HG03135 (cell line): ENCODE results near the gene CCL19.

Experiments used
- ATAC-seq: cut with Tn5 transposase; IDR thresholded peaks from one replicate; pipeline ENCODE4 v1.9.1; 2021; ENCODE audit warnings: mild to moderate bottlenecking, moderate library complexity; ENCODE audit not compliant: unreplicated experiment

The CCL19 gene

DNA sequence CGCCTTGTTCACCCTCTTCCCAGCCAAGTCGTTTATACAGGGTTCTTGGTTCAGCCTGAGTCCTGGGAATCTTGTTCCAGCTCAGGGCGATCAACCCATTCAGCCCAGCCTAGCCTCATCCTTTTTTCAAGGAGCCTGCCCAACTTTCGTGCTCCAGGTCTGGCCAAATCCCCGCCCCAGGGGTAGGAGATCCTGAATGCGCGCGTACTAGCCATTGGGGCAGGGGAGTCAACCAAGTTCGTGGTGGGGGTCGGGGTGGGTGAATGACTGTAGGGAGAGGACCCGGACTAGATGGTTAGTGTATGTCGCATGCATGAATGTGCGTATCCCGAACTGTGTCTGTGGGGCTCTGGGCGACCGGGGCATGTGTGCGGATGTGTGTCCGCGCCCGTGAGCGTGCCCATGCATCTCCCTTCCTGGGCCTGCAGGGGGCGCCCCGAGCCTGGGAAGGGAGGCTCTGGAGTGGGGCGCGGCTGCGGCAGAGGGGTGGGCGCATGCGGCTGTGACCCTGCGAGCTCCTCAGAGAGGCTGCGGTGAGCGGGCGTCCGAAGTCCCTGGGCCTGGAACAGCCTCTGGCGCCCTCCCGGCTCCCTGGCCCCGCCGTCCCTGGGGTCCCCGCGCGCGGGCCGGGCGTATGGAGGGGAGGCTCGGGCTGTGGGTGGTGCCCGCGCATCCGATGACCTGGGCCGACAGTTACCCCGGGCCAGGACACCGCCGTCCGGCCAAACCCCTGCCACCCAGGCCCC is 10.1 kb upstream of the CCL19 start:
- ATAC-seq = no peak

DNA sequence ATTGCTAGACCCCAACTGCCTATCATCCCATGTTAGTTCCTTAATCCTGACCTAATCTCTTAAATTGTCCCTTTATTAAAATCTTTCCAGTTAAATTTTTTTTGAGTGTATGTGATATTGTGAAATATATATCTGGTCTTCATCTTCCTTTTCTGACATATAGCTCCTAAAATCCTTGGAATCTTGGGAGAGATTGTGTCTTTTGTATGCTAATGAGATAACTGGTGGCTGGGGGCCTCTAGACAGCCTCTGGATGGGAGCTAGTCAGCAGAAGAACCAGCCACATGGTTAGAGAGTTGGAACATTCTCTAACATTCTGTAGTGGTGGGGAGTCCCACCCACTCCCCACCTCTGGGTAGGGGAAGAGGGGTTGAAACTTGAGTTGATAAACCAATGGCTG is 3.7 kb upstream of the CCL19 start:
- ATAC-seq = no peak

DNA sequence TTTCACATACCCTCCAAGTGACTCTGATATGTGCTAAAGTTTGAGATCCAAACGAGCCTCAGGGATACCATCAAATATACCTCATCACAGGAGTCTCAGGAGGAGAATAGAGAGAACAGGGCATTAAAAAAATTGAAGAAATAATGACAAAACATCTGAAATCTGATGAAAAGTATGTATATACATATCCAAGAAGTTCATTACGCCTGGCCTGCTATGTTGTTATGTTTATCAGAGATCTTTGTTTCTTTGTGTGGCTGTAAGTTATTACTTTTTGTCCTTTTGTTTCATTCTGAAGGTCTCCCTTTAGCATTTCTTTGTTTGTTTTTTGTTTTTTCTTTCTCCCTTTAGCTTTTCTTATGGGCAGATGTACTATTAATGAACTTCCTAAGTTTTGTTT is 2.5 kb upstream of the CCL19 start:
- no peak for ATAC-seq

DNA sequence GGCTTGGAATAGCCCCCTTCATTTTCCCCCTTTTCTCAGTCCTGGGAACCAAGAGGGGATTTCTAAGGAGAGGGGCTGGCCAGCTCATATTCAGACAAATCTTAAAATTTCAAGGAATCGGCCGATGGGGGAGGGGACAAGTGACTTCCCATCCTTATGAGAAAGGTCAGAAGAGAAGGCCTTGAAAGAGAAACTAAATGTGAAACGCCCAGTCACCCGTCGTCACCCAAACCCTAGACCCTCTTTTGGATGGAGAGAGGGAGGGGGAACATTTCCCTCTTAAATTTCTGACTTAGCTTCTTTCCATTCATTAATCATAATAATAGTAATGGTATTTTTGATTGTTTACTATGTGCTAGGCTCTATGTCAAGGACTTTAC is 850 bp upstream of the CCL19 start:
- ATAC-seq = no peak

GRCh38 chr9:34689512-34689911 is 1.6 kb downstream of the CCL19 start:
- ATAC-seq = no peak

DNA sequence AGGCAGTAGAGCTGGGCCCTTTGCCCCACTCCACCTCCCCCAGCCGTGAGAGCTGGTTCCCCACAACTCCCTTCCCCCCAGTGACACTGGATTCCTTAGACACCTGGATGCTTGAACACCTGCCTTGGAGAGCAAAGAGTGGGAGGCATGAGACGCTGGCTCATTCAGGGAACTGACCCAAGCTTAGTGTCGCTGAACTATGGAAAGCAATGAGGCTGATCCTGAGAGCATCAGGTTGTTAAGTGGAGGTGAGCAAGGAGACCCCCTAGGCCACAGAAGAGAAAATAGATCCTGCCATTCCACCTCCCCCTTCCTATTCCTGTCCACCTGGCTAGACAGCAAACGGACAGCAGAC is 2.0 kb downstream of the CCL19 start:
- no peak for ATAC-seq

- ATAC-seq = no peak
Measured at GRCh38 chr9:34688329-34689115, 2.6 kb downstream of the CCL19 start.

- no peak for ATAC-seq
Measured at GRCh38 chr9:34687276-34688030, 3.6 kb downstream of the CCL19 start.

GRCh38 chr9:34686732-34687131 is 4.3 kb downstream of the CCL19 start:
- no peak for ATAC-seq

DNA sequence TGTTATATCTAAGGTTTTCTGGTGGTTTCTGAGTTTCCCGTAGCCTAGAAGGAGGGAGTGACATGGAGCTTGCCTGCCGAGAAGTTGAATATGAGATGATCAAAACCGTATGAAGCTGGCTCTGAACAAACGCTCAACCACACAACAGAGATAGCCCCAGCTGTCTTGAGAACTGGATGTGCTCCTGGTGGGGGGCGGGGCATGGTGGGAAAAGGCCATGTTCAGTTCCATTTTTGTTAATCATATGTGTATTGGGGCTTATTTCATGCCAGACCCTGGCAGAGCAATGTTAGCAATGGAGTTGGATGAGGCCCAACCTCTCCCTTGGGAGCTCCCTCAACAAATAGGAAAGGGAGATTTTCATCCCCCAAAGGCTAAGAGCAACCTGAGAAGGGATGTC is 4.8 kb downstream of the CCL19 start:
- ATAC-seq = no peak

GRCh38 chr9:34685591-34685990 is 5.5 kb downstream of the CCL19 start:
- no peak for ATAC-seq

DNA sequence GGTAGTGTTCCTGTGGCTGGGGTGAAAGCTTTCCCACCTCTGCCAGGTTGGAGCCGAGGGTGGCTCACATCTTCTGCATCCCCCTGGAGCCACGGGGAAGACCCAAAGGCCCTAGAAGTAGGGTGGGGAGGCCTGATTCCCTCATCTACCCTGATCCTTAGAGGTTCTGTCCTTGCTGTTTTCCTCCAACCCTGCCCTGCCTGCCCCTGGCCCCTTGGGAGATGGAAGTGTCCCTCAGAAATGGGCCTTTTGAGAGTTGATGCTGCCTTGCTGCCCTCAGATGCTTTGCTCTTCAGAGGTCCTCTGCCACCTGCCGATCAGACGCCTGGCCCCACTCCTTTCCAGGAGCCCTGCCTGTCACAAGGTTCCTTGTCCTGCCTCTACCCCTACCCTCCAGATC is 6.3 kb downstream of the CCL19 start:
- ATAC-seq = no peak

DNA sequence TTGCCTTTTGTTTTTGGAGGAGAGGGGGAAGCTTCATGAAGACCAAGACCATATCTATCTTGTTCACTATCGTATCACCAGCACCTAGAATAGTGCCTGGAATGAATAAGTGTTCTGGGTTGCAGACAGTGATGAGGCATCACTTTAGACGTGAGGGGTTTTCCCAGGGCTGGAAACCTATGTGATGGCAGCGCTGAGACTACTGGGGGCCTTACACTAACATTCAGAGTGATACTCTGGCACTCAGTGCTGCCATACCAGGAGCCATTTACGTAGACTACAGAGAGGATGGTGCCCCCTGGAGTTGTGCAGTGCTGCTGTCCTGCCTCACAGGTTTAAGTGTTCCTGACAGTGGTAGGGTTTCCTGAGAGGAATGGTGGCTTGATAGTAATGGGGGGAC is 6.9 kb downstream of the CCL19 start:
- no peak for ATAC-seq

GRCh38 chr9:34675869-34676268 is 15.2 kb downstream of the CCL19 start:
- ATAC-seq = no peak

- ATAC-seq = no peak
Measured at GRCh38 chr9:34675048-34675714, 15.9 kb downstream of the CCL19 start.

GRCh38 chr9:34674440-34674839 is 16.6 kb downstream of the CCL19 start:
- no peak for ATAC-seq

DNA sequence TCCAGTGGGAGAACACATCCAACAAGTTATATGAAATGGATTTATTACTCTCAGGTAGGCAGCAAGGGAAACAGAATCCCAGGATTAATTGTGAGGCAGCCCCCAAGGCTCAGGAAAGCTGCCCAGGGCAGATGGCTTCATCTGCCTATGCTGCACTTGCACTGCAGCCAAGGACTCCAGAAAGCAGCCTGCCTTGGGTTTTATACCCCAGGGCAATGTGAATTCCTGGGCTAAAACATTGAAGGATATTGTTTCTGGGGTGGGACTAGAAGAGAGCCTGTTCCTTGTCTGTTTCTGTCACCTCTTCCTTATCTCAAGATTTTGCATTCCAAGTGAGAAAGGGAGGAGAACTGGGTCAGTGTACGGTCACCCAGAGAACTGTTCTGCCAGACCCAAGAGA is 19.8 kb downstream of the CCL19 start:
- no peak for ATAC-seq

DNA sequence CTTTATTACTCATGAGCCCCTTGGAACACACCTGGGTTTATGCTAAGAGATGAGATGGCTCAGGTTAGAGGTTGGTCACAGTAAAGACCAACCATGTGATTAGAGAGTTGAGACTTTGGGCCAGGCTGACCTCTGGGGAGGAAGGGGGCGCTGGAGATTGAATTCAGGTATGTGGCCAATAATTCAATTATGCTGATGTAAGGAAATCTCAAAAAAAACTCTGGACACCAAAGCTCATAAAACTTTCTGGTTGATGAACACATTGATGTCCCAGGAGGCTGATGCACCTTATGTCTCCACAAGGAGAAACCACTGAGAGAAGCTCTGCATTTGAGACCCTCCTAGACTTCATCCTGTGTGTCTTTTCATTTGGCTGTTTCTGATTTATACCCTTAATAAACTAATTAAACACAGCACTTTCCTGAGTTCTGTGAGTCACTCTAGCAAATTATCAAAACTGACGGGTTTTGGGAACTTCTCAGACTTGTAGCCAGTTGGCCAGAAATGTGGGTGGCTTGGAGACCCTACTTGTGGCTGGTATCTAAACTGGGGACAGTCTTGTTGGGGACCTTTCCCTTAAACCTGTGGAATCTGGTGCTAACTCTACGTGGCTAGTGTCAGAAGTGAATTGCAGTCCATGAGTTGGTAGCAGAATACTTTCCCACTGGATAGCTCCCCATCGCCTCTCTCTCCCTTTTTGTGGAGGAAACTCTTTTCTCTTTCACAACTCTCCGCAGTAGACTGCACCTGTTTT is 21.1 kb downstream of the CCL19 start:
- ATAC-seq = no peak

- ATAC-seq = peak; percentile 50
Measured at GRCh38 chr9:34665381-34666250, 25.5 kb downstream of the CCL19 start.

DNA sequence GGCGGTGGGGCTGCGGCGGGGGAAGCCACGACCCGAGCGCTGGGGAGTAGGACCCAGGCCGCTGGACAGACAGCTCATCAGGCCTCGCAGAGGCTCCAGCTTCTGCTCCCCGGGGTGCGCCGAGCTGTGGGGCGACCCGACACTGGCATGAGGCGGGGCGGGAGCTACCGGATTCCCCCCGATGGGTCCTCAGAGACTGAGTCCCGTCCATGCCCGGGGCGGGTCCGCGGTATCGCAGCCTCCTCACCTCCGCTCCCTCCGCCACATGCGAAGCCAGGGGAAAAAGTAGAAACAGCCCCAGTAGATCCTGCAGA is 26.1 kb downstream of the CCL19 start:
- peak; percentile 14 for ATAC-seq
